ENCODE measurements around the gene SARM1.

SARM1 gene

GRCh38 chr17:28371245-28372202 lies at the start of gene SARM1:
Gene SARM1 (plus strand): TSS chr17:28371694. CDS start chr17:28372033, 339 bp downstream.
- in situ Hi-C loops (cut with HindIII; ENCODE audit: low sequenced_read_pairs) = no loop called here
- peak; percentile 74 for DNase-seq (ENCODE audit: low read depth)
- peak within 1 kb of the TSS; percentile 66 for H3K4me3 ChIP-seq (ENCODE audit: low read depth, low read length)
- no peak for TF ChIP-seq CTCF (IDR thresholded peaks at IDR 0.05; ENCODE audit: low read depth, low read length, missing control alignments)

GRCh38 chr17:28324267-28324745 lies 47.2 kb upstream of the SARM1 start:
- H3K4me3 ChIP-seq (ENCODE audit: low read depth, low read length) = no peak overlapping the region
- DNase-seq (ENCODE audit: low read depth) = no peak
- TF ChIP-seq CTCF (IDR thresholded peaks at IDR 0.05; ENCODE audit: low read depth, low read length, missing control alignments) = no peak
- in situ Hi-C loops (cut with HindIII; ENCODE audit: low sequenced_read_pairs) = no loop called here

DNA sequence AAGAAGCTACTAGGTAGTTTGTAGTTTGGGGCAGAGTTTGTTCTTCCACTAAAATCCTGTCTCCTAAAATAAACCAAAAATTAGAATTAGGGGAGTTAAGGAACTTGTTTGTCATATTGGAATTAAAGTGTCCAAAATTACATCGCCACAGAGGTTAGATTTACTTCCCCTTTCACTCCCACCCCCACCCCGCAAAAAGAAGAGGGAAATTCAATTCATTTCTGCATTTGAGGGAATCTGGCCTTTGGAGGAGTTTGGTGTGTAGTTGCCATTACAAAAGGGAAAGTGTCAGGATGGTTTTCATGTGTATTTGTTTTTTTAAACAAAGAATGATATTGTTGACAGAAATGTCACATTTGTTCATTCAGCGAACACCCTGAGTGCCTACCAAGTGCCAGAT lies 46.7 kb upstream of the SARM1 start:
- no peak for DNase-seq (ENCODE audit: low read depth)
- TF ChIP-seq CTCF (IDR thresholded peaks at IDR 0.05; ENCODE audit: low read depth, low read length, missing control alignments) = no peak
- in situ Hi-C loops (cut with HindIII; ENCODE audit: low sequenced_read_pairs) = no loop called here
- no peak overlapping the region for H3K4me3 ChIP-seq (ENCODE audit: low read depth, low read length)

- H3K4me3 ChIP-seq (ENCODE audit: low read depth, low read length) = no peak overlapping the region
- DNase-seq (ENCODE audit: low read depth) = no peak
- in situ Hi-C loops (cut with HindIII; ENCODE audit: low sequenced_read_pairs) = no loop called here
- TF ChIP-seq CTCF (IDR thresholded peaks at IDR 0.05; ENCODE audit: low read depth, low read length, missing control alignments) = no peak
These were observed 46.3 kb upstream of the SARM1 start for GRCh38 chr17:28325211-28325610.

- no peak overlapping the region for H3K4me3 ChIP-seq (ENCODE audit: low read depth, low read length)
These were observed 45.4 kb upstream of the SARM1 start for GRCh38 chr17:28326114-28326513.

More at GRCh38 chr17:28326114-28326513, 45.4 kb upstream of the SARM1 start:
- no peak for DNase-seq (ENCODE audit: low read depth)
- TF ChIP-seq CTCF (IDR thresholded peaks at IDR 0.05; ENCODE audit: low read depth, low read length, missing control alignments) = no peak
- in situ Hi-C loops (cut with HindIII; ENCODE audit: low sequenced_read_pairs) = no loop called here

All from astrocyte of the cerebellum (primary cell).